ENCODE data around the gene C1QTNF8. TPM values are rescaled to one million over a fixed set of nuclear protein-coding genes. Genes with fewer than 3 reads are reported as not detected.

Gene C1QTNF8
- total RNA-seq, 1 experiment from 2014 or later = not detected

GRCh38 chr16:1044460-1045309 lies 51.4 kb downstream of the C1QTNF8 start:
- peaks cover 7% of the 10 kb centered on the region for H3K23me2 ChIP-seq (ENCODE audit: insufficient read length, low read depth, low read length, poor library complexity, severe bottlenecking)
- Mint-ChIP-seq H3K36me3 (ENCODE audit: insufficient read depth in 1 of 3, low read depth in 3 of 3) (0 out of 7 replicates have a peak, but pooled peaks cover 0 to 11% (median 0%) of the 10 kb centered on the region in 3 experiments), H3K9me3 (peaks cover 10 to 11% of the 10 kb centered on the region in 2 experiments; a peak in 4 of 5 replicates), H3K27me3 (ENCODE audit: low read depth) (peaks cover 7% of the 10 kb centered on the region), H3K4me1 (0 out of 4 replicates have a peak, but pooled peaks cover 0 to 2% of the 10 kb centered on the region in 2 experiments), H3K4me3 (no peak overlapping the region), H3K27ac (no peak overlapping the region)
- no peak overlapping the region for H2AFZ ChIP-seq (ENCODE audit: low read length)
- no peak overlapping the region for H2BK120ac ChIP-seq (ENCODE audit: low read depth, low read length, poor library complexity, severe bottlenecking)
- H3K9me3 ChIP-seq (ENCODE audit: control insufficient read depth, low read depth, low read length) = no peaks in the 10 kb centered on the region
- H3K14ac ChIP-seq (ENCODE audit: insufficient read depth, low read length) = no peak overlapping the region
- H3K79me2 ChIP-seq (ENCODE audit: insufficient read depth, low read length) = no peaks in the 10 kb centered on the region
- no peak for DNase-seq
- no CpG with 5 or more reads among the region's 43 CpGs for WGBS (ENCODE audit: extremely low coverage, insufficient read length, low lambda C conversion rate)
- H2BK20ac ChIP-seq (ENCODE audit: low read depth, low read length, poor library complexity, severe bottlenecking) = no peak overlapping the region
- no peak for TF ChIP-seq CTCF (conservative IDR thresholded peaks at IDR 0.05)
- no peaks in the 10 kb centered on the region for H4K20me1 ChIP-seq (ENCODE audit: control insufficient read depth, insufficient read depth, insufficient read length)
- H4K8ac ChIP-seq (replicated peaks; ENCODE audit: insufficient read length, low read depth, low read length) = no peak overlapping the region
- H3K79me1 ChIP-seq (ENCODE audit: insufficient read depth, low read depth, low read length, poor library complexity, severe bottlenecking) = no peaks in the 10 kb centered on the region
- no peak overlapping the region for H2AK5ac ChIP-seq (ENCODE audit: insufficient read length, low read length)
- H3K23ac ChIP-seq (ENCODE audit: insufficient read length, low read depth, low read length) = no peak overlapping the region
- no peak overlapping the region for H3T11ph ChIP-seq (ENCODE audit: low read length)
- H3K9ac ChIP-seq (ENCODE audit: extremely low read depth, insufficient read length, low read length) = no peak overlapping the region
- H4K5ac ChIP-seq (ENCODE audit: insufficient read length, low read depth, low read length) = no peak overlapping the region
- no peak overlapping the region for H3K4ac ChIP-seq (ENCODE audit: low read depth, low read length)
- no peak overlapping the region for H3K27ac ChIP-seq (ENCODE audit: insufficient read length, low read depth, low read length)
- H2BK12ac ChIP-seq (ENCODE audit: insufficient read length, low read depth, low read length) = no peak overlapping the region
- peak overlapping the region; percentile 24 for H3K18ac ChIP-seq (ENCODE audit: insufficient read length, low read depth, low read length)
- no peak overlapping the region for H3K56ac ChIP-seq (ENCODE audit: insufficient read length, low read depth, low read length)
- no peaks in the 10 kb centered on the region for H3K27me3 ChIP-seq (ENCODE audit: insufficient read depth, low read length)
- H3K4me1 ChIP-seq (ENCODE audit: insufficient read depth, low read length) = no peaks in the 10 kb centered on the region
- no peak overlapping the region for H2BK5ac ChIP-seq (ENCODE audit: insufficient read length, low read length)
- H4K91ac ChIP-seq (ENCODE audit: insufficient read length, low read depth, low read length) = no peak overlapping the region
- no peak overlapping the region for H2BK15ac ChIP-seq (ENCODE audit: low read depth, low read length)
- no peak overlapping the region for H3K4me2 ChIP-seq (ENCODE audit: insufficient read depth, insufficient read length, low read length)
